Measurements from ENCODE around the gene SPATA32. TPM values are rescaled to one million over a fixed set of nuclear protein-coding genes. Genes with fewer than 3 reads are reported as not detected.
A peak's percentile ranks its signal among the peaks of the same experiment; 100 is the strongest.

The SPATA32 gene
- total RNA-seq, 1 donor from 2014 or later: not detected

- DNase-seq (ENCODE audit: low read depth): no peak
- H3K4me3 ChIP-seq (ENCODE audit: low read depth, low read length): no peak overlapping the region
- TF ChIP-seq, protein P1, sequence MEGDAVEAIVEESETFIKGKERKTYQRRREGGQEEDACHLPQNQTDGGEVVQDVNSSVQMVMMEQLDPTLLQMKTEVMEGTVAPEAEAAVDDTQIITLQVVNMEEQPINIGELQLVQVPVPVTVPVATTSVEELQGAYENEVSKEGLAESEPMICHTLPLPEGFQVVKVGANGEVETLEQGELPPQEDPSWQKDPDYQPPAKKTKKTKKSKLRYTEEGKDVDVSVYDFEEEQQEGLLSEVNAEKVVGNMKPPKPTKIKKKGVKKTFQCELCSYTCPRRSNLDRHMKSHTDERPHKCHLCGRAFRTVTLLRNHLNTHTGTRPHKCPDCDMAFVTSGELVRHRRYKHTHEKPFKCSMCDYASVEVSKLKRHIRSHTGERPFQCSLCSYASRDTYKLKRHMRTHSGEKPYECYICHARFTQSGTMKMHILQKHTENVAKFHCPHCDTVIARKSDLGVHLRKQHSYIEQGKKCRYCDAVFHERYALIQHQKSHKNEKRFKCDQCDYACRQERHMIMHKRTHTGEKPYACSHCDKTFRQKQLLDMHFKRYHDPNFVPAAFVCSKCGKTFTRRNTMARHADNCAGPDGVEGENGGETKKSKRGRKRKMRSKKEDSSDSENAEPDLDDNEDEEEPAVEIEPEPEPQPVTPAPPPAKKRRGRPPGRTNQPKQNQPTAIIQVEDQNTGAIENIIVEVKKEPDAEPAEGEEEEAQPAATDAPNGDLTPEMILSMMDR (conservative IDR thresholded peaks at IDR 0.05; ENCODE audit: low read depth, low read length): no peak
These were observed 8.0 kb upstream of the SPATA32 start for GRCh38 chr17:45269912-45270311.

- TF ChIP-seq, protein P1 (conservative IDR thresholded peaks at IDR 0.05; ENCODE audit: low read depth, low read length): no peak
- no peak for DNase-seq (ENCODE audit: low read depth)
- H3K4me3 ChIP-seq (ENCODE audit: low read depth, low read length): no peak overlapping the region
These were observed 5.7 kb upstream of the SPATA32 start for GRCh38 chr17:45267436-45268055.

DNA sequence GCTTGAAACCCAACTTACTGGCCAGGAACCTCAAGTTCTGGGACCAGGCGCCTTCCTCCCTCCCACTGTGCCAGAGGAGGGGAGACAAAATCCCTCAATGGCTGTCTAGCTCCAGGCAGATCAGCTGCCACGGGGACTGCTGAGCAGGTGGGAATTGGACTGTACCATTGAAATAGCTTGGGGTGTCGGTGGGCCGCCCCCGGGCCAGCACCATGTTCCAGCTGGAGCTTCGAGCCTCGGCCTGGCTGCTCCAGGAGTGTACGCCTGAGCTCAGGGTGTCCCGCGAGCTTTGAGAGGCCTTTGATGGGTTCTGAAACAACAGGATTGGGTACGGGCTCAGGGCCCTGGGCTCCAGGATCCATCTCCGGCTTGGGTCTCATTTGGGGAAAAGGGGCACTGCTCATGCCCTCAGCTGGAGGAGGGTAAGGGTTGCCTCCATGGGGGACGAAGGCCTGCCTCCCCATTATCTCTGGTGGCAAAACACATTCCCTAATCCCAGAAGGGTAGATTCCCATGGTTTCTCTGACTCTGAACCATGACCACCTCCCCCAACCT lies 4.6 kb upstream of the SPATA32 start:
- DNase-seq (ENCODE audit: low read depth): no peak
- H3K4me3 ChIP-seq (ENCODE audit: low read depth, low read length): no peak overlapping the region
- TF ChIP-seq, protein P1 (conservative IDR thresholded peaks at IDR 0.05; ENCODE audit: low read depth, low read length): no peak

DNA sequence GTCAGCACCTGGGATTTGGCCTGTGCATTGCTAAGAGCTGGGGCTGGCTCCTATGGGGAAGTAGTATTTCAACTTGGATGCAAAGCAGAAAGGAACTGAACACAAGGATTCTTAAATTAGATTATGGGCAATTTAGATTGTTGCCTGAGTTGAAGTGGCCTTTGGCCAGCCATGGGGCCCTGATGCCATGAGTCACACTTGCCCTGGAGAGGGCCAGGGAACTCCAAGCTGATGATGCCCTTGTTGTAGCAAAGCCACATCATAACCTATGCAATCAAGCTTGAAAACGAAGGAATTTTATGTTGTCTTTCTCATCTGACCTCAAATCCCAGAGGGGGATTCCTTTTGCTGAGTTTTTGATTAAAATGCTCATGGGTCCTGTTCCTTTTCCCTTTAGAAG lies 3.9 kb upstream of the SPATA32 start:
- TF ChIP-seq, protein P1 (conservative IDR thresholded peaks at IDR 0.05; ENCODE audit: low read depth, low read length): no peak
- no peak overlapping the region for H3K4me3 ChIP-seq (ENCODE audit: low read depth, low read length)
- peak; percentile 74 for DNase-seq (ENCODE audit: low read depth)

GRCh38 chr17:45264988-45265387 lies 3.1 kb upstream of the SPATA32 start:
- H3K4me3 ChIP-seq (ENCODE audit: low read depth, low read length): no peak overlapping the region
- DNase-seq (ENCODE audit: low read depth): no peak
- TF ChIP-seq, protein P1 (conservative IDR thresholded peaks at IDR 0.05; ENCODE audit: low read depth, low read length): no peak

DNA sequence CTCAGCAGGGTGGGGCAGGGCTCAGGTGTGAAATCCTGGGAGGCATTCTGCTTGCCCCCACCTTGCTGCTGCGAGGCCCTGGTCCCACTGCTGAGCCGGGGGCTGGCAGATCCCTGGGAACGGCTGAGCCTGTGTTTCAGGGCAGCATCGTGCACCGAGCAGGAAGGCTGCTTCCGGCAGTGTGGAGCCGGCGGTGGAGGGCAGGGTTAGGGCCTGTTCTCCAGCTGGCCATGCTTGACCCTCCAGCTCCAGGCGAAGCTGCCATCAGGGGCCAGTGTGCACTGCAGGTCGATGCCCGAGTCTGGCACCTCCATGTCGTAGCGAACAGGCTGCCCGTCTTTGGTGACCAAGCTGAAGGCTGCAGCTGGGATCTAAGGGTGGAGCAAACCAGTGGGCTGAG lies 2.5 kb upstream of the SPATA32 start:
- DNase-seq (ENCODE audit: low read depth): no peak
- TF ChIP-seq, protein P1 (conservative IDR thresholded peaks at IDR 0.05; ENCODE audit: low read depth, low read length): no peak

GRCh38 chr17:45263477-45263860 lies 1.6 kb upstream of the SPATA32 start:
- no peak for DNase-seq (ENCODE audit: low read depth)
- H3K4me3 ChIP-seq (ENCODE audit: low read depth, low read length): no peak overlapping the region
- TF ChIP-seq, protein P1 (conservative IDR thresholded peaks at IDR 0.05; ENCODE audit: low read depth, low read length): no peak

More for the DNA sequence above, 2.5 kb upstream of the SPATA32 start:
- no peak overlapping the region for H3K4me3 ChIP-seq (ENCODE audit: low read depth, low read length)
